GM18907 (cell line): Measurements from ENCODE around the gene ZNF407.

Experiments used
- ATAC-seq: cut with Tn5 transposase; IDR thresholded peaks from one replicate; pipeline ENCODE4 v1.9.1; 2021; ENCODE audit warnings: mild to moderate bottlenecking, moderate library complexity; ENCODE audit not compliant: unreplicated experiment

The ZNF407 gene

GRCh38 chr18:74819433-74820059 lies 221.9 kb downstream of the ZNF407 start:
- ATAC-seq = no peak

- no peak for ATAC-seq
Observed at GRCh38 chr18:74820160-74820780, 222.6 kb downstream of the ZNF407 start.

- ATAC-seq = no peak
Observed at GRCh38 chr18:74825460-74825859, 227.8 kb downstream of the ZNF407 start.

- ATAC-seq = no peak
Observed at GRCh38 chr18:74826572-74826971, 228.9 kb downstream of the ZNF407 start.

GRCh38 chr18:74828200-74828599 lies 230.5 kb downstream of the ZNF407 start:
- ATAC-seq = no peak

- ATAC-seq = no peak
Observed at GRCh38 chr18:74831571-74832250, 234.0 kb downstream of the ZNF407 start.

- no peak for ATAC-seq
Observed at GRCh38 chr18:74832381-74832780, 234.7 kb downstream of the ZNF407 start.

GRCh38 chr18:74832999-74833398 lies 235.3 kb downstream of the ZNF407 start:
- no peak for ATAC-seq

- ATAC-seq = no peak
Observed at GRCh38 chr18:74834424-74835309, 237.0 kb downstream of the ZNF407 start.

GRCh38 chr18:74836296-74837139 lies 238.8 kb downstream of the ZNF407 start:
- no peak for ATAC-seq

- ATAC-seq = no peak
Observed at GRCh38 chr18:74840492-74841167, 243.0 kb downstream of the ZNF407 start.

GRCh38 chr18:74841248-74841647 lies 243.6 kb downstream of the ZNF407 start:
- no peak for ATAC-seq

- ATAC-seq = no peak
Observed at GRCh38 chr18:74849301-74849700, 251.6 kb downstream of the ZNF407 start.

GRCh38 chr18:74856434-74856833 lies 258.8 kb downstream of the ZNF407 start:
- ATAC-seq = no peak

GRCh38 chr18:74856928-74857327 lies 259.3 kb downstream of the ZNF407 start:
- no peak for ATAC-seq

- no peak for ATAC-seq
Observed at GRCh38 chr18:74857901-74858300, 260.2 kb downstream of the ZNF407 start.

- no peak for ATAC-seq
Observed at GRCh38 chr18:74861154-74861553, 263.5 kb downstream of the ZNF407 start.

- ATAC-seq = no peak
Observed at GRCh38 chr18:74862094-74862493, 264.4 kb downstream of the ZNF407 start.

GRCh38 chr18:74866577-74866976 lies 268.9 kb downstream of the ZNF407 start:
- ATAC-seq = no peak

GRCh38 chr18:74868461-74868860 lies 270.8 kb downstream of the ZNF407 start:
- ATAC-seq = no peak
